ENCODE measurements around the gene UCKL1.
A peak's percentile ranks its signal among the peaks of the same experiment; 100 is the strongest.
"Not testable (repeated sequence)": the region's sequence is repeated elsewhere in the genome, so short reads cannot be mapped to it uniquely, and the experiment has no call there.

The UCKL1 gene

GRCh38 chr20:63919130-63919529 is 37.1 kb downstream of the UCKL1 start:
- DNase-seq (ENCODE audit: low read depth) = no peak

GRCh38 chr20:63917811-63918210 is 38.4 kb downstream of the UCKL1 start:
- DNase-seq (ENCODE audit: low read depth) = no peak

GRCh38 chr20:63916371-63916939 is 39.8 kb downstream of the UCKL1 start:
- DNase-seq (ENCODE audit: low read depth) = not testable (repeated sequence)

GRCh38 chr20:63915471-63915870 is 40.7 kb downstream of the UCKL1 start:
- no peak for DNase-seq (ENCODE audit: low read depth)

- DNase-seq (ENCODE audit: low read depth) = no peak
These were observed 42.4 kb downstream of the UCKL1 start for GRCh38 chr20:63913768-63914167.

- peak; percentile 21 for DNase-seq (ENCODE audit: low read depth)
These were observed 45.0 kb downstream of the UCKL1 start for GRCh38 chr20:63911176-63911575.

GRCh38 chr20:63908008-63908682 is 48.1 kb downstream of the UCKL1 start:
- DNase-seq (ENCODE audit: low read depth) = no peak

- DNase-seq (ENCODE audit: low read depth) = no peak
These were observed 52.2 kb downstream of the UCKL1 start for GRCh38 chr20:63903796-63904561.

- DNase-seq (ENCODE audit: low read depth) = no peak
These were observed 55.8 kb downstream of the UCKL1 start for GRCh38 chr20:63900413-63900812.

GRCh38 chr20:63898882-63899558 is 57.2 kb downstream of the UCKL1 start:
- no peak for DNase-seq (ENCODE audit: low read depth)

GRCh38 chr20:63897978-63898561 is 58.1 kb downstream of the UCKL1 start:
- no peak for DNase-seq (ENCODE audit: low read depth)

- DNase-seq (ENCODE audit: low read depth) = no peak
These were observed 59.7 kb downstream of the UCKL1 start for GRCh38 chr20:63896264-63897105.

GRCh38 chr20:63895952-63896263 is 60.3 kb downstream of the UCKL1 start:
- DNase-seq (ENCODE audit: low read depth) = no peak

- no peak for DNase-seq (ENCODE audit: low read depth)
These were observed 60.8 kb downstream of the UCKL1 start for GRCh38 chr20:63895202-63895951.

- peak; percentile 91 for DNase-seq (ENCODE audit: low read depth)
These were observed 61.6 kb downstream of the UCKL1 start, which contains the start of gene DNAJC5 for GRCh38 chr20:63894358-63895201. TSS of gene DNAJC5 (plus strand) at chr20:63895126. CDS start at chr20:63928346, 33,220 bp downstream.

GRCh38 chr20:63893999-63894357 is 62.2 kb downstream of the UCKL1 start:
- DNase-seq (ENCODE audit: low read depth) = no peak

- DNase-seq (ENCODE audit: low read depth) = no peak
These were observed 63.8 kb downstream of the UCKL1 start for GRCh38 chr20:63892402-63892801.

GRCh38 chr20:63891061-63892002 is 64.9 kb downstream of the UCKL1 start:
- DNase-seq (ENCODE audit: low read depth) = no peak

GRCh38 chr20:63890616-63891015 is 65.6 kb downstream of the UCKL1 start:
- DNase-seq (ENCODE audit: low read depth) = no peak
